Esophagus (tissue), 2 donors: ENCODE data around the gene MSRB3. TPM values are rescaled to one million over a fixed set of nuclear protein-coding genes. Genes with fewer than 3 reads are reported as not detected.

Experiments
- H3K27ac ChIP-seq, 2 donors: one replicate each; pipeline ENCODE4 v1.5.1; 2013; ENCODE audit warnings: low read depth in 2 of 2, mild to moderate bottlenecking in 2 of 2, inconsistent platforms in 1 of 2, low read length in 1 of 2, moderate library complexity in 1 of 2
- H3K27me3 ChIP-seq, 2 donors: one replicate each; pipeline ENCODE4 v1.6.1; 2013; ENCODE audit warnings: low read length in 2 of 2, control low read depth in 1 of 2, mild to moderate bottlenecking in 1 of 2; ENCODE audit not compliant: insufficient read depth in 2 of 2, control insufficient read depth in 1 of 2
- H3K36me3 ChIP-seq, 2 donors: one replicate each; pipeline ENCODE4 v1.6.1; 2013; ENCODE audit warnings: low read length in 1 of 2; ENCODE audit not compliant: control insufficient read depth in 2 of 2, insufficient read depth in 2 of 2
- H3K4me1 ChIP-seq, 2 donors: one replicate each; pipeline ENCODE4 v1.6.1; 2013; ENCODE audit warnings: low read length in 1 of 2; ENCODE audit not compliant: control insufficient read depth in 2 of 2, insufficient read depth in 2 of 2
- H3K4me3 ChIP-seq, 2 donors: one replicate each; pipeline ENCODE4 v1.5.1; 2013; ENCODE audit warnings: low read length in 2 of 2, mild to moderate bottlenecking in 2 of 2, low read depth in 1 of 2, moderate library complexity in 1 of 2
- H3K9me3 ChIP-seq, 2 donors: one replicate each; pipeline ENCODE4 v1.6.1; 2013; ENCODE audit warnings: mild to moderate bottlenecking in 2 of 2, low read depth in 1 of 2, low read length in 1 of 2, moderate library complexity in 1 of 2; ENCODE audit not compliant: control insufficient read depth in 2 of 2, insufficient read depth in 1 of 2
- WGBS, 2 donors: extraction: QIAGEN DNeasy Blood & Tissue Kit; methylation state at CpG; one replicate each; pipeline ENCODE4 v1.1.7; 2013; 5-methylcytosine and 5-hydroxymethylcytosine counted together
- polyA plus RNA-seq, 2 donors: library from polyadenylated mRNA; stranded (reverse); fragments of 200-250 nt; gene quantifications; one replicate each; pipeline ENCODE4 v1.2.3, GENCODE V29; 2013
- donor health status: healthy with polysubstance abuse.
- donor health status: Bipolar disorder and iron deficiency.

The MSRB3 gene
- polyA plus RNA-seq, 2 donors: 5.4 to 14.8 TPM

DNA sequence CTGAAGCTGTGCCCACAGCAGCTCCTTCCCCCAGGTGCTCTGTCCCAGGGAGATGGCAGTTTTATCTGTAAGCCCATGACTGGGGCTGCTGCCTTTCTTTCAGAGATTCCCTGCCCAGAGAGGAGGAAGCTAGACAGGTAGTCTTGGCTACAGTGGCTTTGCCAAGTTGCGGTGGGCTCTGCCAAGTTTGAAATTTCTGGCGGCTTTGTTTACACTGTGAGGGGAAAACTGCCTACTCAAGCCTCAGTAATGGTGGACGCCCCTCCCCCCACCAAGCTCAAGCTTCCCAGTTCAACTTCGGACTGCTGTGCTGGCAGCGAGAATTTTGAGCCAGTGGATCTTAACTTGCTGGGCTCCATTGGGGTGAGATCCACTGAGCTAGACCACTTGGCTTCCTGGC is 124.7 kb downstream of the MSRB3 start:
- Histone ChIP-seq H3K36me3 (no peaks in the 10 kb centered on the region), H3K27ac (no peak overlapping the region), H3K4me1 (no peaks in the 10 kb centered on the region), H3K4me3 (no peak overlapping the region), H3K27me3 (no peaks in the 10 kb centered on the region), H3K9me3 (no peaks in the 10 kb centered on the region)
- 78 to 86% methylated on average over 5 of the region's 5 CpGs for WGBS, 2 donors

GRCh38 chr12:65407388-65408149 is 129.1 kb downstream of the MSRB3 start:
- Histone ChIP-seq H3K27ac (no peak overlapping the region), H3K27me3 (no peaks in the 10 kb centered on the region), H3K9me3 (no peaks in the 10 kb centered on the region), H3K36me3 (no peaks in the 10 kb centered on the region), H3K4me1 (no peaks in the 10 kb centered on the region), H3K4me3 (no peak overlapping the region)
- 83 to 86% methylated on average over 4 of the region's 4 CpGs for WGBS, 2 donors

DNA sequence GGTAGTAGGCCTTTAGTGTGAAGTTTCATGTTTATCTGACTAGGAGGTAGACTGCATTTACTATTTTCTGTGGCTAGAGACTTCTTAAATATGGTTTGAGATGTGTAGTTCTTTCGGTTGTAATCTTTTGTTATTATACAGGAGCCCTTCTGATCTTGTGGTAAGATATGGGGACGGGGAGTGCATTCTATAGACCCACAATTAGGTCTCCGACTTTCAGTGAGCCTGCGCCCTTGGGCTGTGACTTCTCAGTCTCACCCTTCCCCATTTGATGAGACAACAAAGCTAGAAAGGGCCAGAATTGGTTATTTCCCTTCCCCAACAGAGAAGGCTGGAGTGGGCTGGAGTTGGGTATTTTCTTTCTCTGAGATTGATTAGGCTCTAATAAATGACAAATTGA is 130.0 kb downstream of the MSRB3 start:
- no peak overlapping the region for H3K27ac ChIP-seq
- H3K27me3 ChIP-seq: no peaks in the 10 kb centered on the region
- H3K4me3 ChIP-seq: no peak overlapping the region
- no peaks in the 10 kb centered on the region for H3K9me3 ChIP-seq
- no peaks in the 10 kb centered on the region for H3K4me1 ChIP-seq
- WGBS, 2 donors: 84 to 95% methylated on average over 4 of the region's 4 CpGs
- no peaks in the 10 kb centered on the region for H3K36me3 ChIP-seq

- H3K9me3 ChIP-seq: no peaks in the 10 kb centered on the region
- H3K27me3 ChIP-seq: no peaks in the 10 kb centered on the region
- no peaks in the 10 kb centered on the region for H3K36me3 ChIP-seq
- H3K27ac ChIP-seq: no peak overlapping the region
- 86 to 98% methylated on average over 1 of the region's 1 CpG for WGBS, 2 donors
- H3K4me3 ChIP-seq: no peak overlapping the region
- H3K4me1 ChIP-seq: no peaks in the 10 kb centered on the region
These were observed 131.2 kb downstream of the MSRB3 start for GRCh38 chr12:65409726-65410125.

DNA sequence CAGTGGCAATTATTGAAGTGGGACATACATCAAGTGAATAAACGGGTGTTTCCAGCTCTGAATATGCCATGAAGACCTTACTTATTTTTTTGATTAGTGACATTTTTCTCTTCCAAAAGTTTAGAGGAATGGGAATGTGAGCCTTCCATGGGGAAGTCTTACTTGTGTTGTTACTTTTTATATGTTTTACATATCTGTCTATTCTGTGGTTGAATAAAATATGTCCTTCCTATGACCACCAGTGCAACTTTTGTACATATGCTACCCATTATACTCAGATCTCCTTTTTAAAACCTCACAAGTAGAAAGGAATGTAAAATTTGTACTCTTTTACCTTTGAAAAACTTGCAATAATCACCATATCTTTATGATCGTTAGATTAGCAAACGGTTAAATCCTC is 132.7 kb downstream of the MSRB3 start:
- H3K9me3 ChIP-seq: no peaks in the 10 kb centered on the region
- H3K27me3 ChIP-seq: no peaks in the 10 kb centered on the region
- H3K4me3 ChIP-seq: no peak overlapping the region
- no peak overlapping the region for H3K27ac ChIP-seq
- WGBS, 2 donors: 78 to 84% methylated on average over 3 of the region's 3 CpGs
- no peaks in the 10 kb centered on the region for H3K36me3 ChIP-seq
- no peaks in the 10 kb centered on the region for H3K4me1 ChIP-seq

- 93 to 94% methylated on average over 5 of the region's 5 CpGs for WGBS, 2 donors
- no peak overlapping the region for H3K27ac ChIP-seq
- H3K36me3 ChIP-seq: no peaks in the 10 kb centered on the region
- no peaks in the 10 kb centered on the region for H3K27me3 ChIP-seq
- no peaks in the 10 kb centered on the region for H3K9me3 ChIP-seq
- no peaks in the 10 kb centered on the region for H3K4me1 ChIP-seq
- H3K4me3 ChIP-seq: no peak overlapping the region
These were observed 136.0 kb downstream of the MSRB3 start for GRCh38 chr12:65414526-65414925.

DNA sequence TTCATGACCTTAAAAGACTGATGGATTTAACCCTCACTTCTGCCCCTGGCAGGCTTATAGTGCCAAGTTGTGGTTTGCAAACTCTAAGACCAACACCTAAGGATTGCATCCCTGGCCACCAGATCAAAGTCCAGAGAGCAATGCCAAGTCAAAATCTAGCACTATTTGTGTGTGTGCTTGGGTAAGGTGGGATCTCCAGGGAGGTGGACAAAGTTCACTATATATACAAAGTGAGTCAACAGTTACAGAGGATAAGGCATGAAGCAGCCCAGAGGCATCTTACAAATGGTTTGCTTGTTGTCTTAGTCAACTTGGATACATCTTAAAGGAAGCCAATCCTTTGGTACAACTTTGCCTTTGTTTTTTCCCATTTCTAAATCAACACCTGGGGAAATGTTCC is 137.3 kb downstream of the MSRB3 start:
- Histone ChIP-seq H3K4me1 (no peaks in the 10 kb centered on the region), H3K9me3 (no peaks in the 10 kb centered on the region), H3K36me3 (no peaks in the 10 kb centered on the region)

GRCh38 chr12:65419284-65420072 is 141.0 kb downstream of the MSRB3 start:
- Histone ChIP-seq H3K4me3 (no peak overlapping the region), H3K4me1 (no peaks in the 10 kb centered on the region), H3K36me3 (no peaks in the 10 kb centered on the region), H3K27ac (no peak overlapping the region), H3K27me3 (no peaks in the 10 kb centered on the region), H3K9me3 (no peaks in the 10 kb centered on the region)
- WGBS, 2 donors: 90 to 91% methylated on average over 12 of the region's 12 CpGs

More for the DNA sequence above, 137.3 kb downstream of the MSRB3 start:
- Histone ChIP-seq H3K27ac (no peak overlapping the region), H3K4me3 (no peak overlapping the region), H3K27me3 (no peaks in the 10 kb centered on the region)

DNA sequence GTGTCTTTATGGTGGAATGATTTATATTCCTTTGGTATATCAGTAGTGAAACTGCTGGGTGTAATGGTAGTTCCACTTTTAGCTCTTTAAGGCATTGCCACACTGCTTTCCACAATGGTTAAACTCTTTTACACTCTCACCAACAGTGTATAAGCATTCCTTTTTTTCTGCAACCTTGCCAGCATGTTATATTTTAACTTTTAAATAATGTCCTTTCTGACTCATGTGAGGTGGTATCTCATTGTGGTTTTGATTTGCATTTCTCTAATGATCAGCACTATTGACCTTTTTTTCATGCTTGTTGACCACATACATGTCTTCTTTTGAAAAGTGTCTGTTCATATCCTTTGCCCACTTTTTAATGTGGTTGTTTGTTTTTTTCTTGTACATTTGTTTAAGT is 142.5 kb downstream of the MSRB3 start:
- no peaks in the 10 kb centered on the region for H3K9me3 ChIP-seq
- H3K36me3 ChIP-seq: no peaks in the 10 kb centered on the region
- H3K4me3 ChIP-seq: no peak overlapping the region
- no peaks in the 10 kb centered on the region for H3K27me3 ChIP-seq
- no peaks in the 10 kb centered on the region for H3K4me1 ChIP-seq
- H3K27ac ChIP-seq: no peak overlapping the region

DNA sequence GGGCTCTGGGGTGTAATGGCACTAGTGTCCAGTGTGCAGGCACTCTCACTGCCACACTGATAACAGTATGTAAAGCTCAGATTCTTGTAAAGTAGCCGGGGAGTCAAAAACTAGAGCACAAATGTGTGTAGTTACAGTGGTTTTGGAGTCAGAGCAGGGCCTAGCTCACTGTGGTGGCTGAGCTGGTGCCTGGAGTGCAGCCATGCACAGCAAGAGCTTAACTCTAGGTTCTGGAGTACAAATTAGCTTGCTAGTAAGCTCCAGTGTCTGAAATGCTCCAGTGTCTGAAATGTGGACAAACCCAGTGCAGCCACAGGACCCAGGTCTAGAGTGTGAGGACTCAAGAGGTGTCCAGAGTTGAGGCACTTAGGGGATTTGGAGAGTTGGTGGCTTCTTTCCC is 149.2 kb downstream of the MSRB3 start:
- Histone ChIP-seq H3K9me3 (peaks cover 0 to 4% of the 10 kb centered on the region in 2 donors), H3K27ac (no peak overlapping the region), H3K4me3 (no peak overlapping the region), H3K27me3 (no peaks in the 10 kb centered on the region), H3K4me1 (no peaks in the 10 kb centered on the region), H3K36me3 (no peaks in the 10 kb centered on the region)
- 71 to 74% methylated on average over 1 of the region's 1 CpG for WGBS, 2 donors
